ENCODE results near the gene EVC.

The EVC gene

DNA sequence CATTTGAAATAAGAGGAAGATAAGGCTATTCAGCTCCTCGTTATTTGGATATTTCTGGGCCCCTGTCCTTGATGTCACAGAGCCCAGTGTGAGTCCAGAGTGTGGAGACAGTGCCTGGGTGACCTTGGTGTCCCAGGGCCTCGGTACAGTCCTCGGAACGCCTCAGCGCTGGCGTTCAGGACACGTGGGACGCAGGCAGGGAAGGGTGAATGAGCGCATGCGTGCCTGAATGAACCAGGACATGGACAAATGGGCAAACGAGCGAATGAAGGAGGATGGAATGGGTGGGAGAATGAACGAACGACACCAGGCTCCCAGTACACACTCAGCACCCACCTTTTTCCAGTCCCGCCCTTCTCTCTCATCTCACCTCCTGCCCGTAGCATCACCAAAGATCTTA is 44.2 kb downstream of the EVC start:
- no peak for DNase-seq (ENCODE audit: low read depth, low spot score)

- no peak for DNase-seq (ENCODE audit: low read depth, low spot score)
Observed at GRCh38 chr4:5755679-5756078, 44.7 kb downstream of the EVC start.

DNA sequence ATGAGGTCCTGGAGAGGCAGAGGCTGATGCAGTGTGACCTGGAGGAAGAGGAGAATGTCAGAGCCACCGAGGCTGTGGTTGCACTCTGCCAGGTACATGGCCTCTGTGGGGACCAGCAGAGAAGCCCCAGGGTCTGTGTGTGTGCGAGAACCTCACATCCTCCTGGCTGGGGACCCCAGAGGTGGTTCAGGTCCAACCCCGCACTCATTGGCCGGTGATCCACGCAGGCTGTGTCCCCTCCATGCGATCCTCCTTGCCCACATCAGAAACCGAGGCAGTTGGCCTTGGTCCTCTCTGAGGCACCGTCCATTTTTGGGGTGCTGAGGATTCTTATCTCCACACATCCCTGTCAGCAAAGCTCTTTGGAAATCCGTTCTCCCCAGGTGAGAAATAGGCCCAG is 45.3 kb downstream of the EVC start:
- no peak for DNase-seq (ENCODE audit: low read depth, low spot score)

GRCh38 chr4:5757091-5757490 is 46.1 kb downstream of the EVC start:
- DNase-seq (ENCODE audit: low read depth, low spot score): no peak

- no peak for DNase-seq (ENCODE audit: low read depth, low spot score)
Observed at GRCh38 chr4:5757536-5757935, 46.5 kb downstream of the EVC start.

DNA sequence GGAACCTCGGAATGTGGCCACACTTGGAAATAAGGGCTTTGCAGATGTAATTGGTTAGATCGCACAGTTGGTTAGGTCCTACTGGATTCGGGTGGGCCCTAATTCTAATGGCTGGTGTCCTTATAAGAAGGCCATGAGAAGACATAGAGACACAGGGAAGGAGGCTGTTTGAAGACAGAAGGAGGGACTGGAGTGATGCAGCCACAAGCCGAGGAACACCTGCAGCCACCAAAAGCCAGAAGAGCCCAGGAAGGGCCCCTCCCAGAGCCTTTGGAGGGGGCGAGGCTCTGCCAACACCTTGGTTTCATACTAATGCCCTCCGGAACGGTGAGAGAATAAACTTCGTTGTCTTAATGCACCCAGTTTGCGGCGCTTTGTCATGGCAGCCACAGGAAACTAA is 47.0 kb downstream of the EVC start:
- no peak for DNase-seq (ENCODE audit: low read depth, low spot score)

- DNase-seq (ENCODE audit: low read depth, low spot score): no peak
Observed at GRCh38 chr4:5758741-5759140, 47.7 kb downstream of the EVC start.

GRCh38 chr4:5759236-5760075 is 48.5 kb downstream of the EVC start:
- no peak for DNase-seq (ENCODE audit: low read depth, low spot score)

GRCh38 chr4:5760246-5760645 is 49.2 kb downstream of the EVC start:
- DNase-seq (ENCODE audit: low read depth, low spot score): no peak

- no peak for DNase-seq (ENCODE audit: low read depth, low spot score)
Observed at GRCh38 chr4:5760936-5761480, 50.0 kb downstream of the EVC start.

DNA sequence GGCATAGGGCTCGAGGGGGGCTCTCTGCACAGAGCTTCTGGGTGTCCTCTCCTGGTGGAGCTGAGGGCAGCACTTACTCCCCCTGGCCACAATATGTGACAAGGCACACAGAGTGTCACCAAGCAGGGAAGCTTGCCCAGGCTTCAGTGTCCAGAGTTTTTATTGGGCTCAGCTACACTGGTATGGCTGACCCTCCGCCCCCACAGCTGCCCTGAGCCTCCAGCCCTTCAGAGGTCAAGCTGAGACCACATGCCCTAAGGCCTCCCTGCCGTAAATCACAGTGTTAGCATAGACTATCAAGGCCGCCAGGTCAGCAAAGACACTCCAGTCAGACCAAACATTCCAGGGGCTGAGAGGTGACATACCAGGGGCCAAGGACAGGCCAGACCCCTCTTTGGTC is 59.0 kb downstream of the EVC start:
- no peak for DNase-seq (ENCODE audit: low read depth, low spot score)

GRCh38 chr4:5772528-5773270 is 61.7 kb downstream of the EVC start:
- no peak for DNase-seq (ENCODE audit: low read depth, low spot score)

DNA sequence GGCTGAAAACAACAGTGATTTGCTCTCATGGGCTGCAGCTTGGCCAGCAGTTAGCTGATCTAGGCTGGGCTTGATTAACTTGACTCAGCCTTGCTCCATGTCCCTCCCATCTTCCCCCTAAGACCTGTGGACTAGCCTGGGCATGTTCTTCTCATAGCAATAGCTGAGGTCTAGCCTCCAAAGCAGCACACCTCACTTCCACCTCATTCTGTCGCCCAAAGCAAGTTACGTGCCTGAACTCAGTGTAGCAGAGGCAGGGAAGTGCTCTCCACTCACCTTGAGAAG is 62.2 kb downstream of the EVC start:
- DNase-seq (ENCODE audit: low read depth, low spot score): no peak

DNA sequence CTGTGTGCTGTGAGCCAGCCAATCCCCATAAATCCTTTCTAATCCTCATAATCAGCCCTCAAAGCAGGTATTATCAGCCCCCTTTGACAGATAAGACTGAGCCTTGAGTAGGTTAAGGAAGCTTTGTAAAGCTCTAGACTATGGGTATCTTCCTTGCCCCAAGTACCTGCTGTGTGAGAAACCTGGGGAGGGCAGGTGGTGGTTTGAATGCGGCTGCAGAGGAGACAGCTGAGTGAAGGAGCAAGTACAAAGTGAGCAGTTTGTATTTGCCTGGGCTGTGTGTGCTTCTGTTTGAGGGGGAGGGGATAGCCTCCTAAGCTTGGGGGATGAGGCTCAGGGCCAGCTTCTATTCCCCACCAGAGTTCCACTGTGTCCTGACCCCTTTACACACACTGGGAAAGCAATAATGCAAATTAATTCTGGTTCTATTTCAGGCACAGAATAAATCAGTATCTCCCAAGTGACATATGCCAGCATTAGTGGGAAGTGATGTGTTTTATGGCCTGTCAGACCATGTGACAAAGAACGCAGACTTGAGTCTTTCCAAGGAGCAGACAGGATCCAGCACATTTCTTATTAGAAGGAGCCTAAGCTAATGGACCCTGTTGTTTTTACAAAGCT is 63.5 kb downstream of the EVC start:
- no peak for DNase-seq (ENCODE audit: low read depth, low spot score)

- no peak for DNase-seq (ENCODE audit: low read depth, low spot score)
Observed at GRCh38 chr4:5776510-5776909, 65.5 kb downstream of the EVC start.

GRCh38 chr4:5780831-5781480 is 70.0 kb downstream of the EVC start:
- DNase-seq (ENCODE audit: low read depth, low spot score): no peak

DNA sequence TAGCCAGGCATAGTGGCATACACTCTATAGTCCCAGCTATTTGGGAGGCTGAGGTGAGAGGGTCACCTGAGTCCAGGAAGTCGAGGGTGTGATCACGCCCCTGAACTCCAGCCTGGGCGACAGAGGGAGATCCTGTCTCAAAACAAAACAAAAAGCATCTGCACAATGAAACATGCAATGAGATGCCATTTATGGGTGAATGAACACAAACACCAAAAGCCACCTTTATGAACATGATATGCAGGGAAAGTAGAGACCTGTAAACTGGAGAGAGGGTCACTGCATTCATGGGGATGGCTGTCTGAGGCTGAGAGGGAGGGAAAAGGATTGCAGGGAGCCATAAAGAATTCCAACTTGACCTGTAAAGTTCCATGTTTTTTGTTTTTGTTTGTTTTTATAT is 70.7 kb downstream of the EVC start:
- DNase-seq (ENCODE audit: low read depth, low spot score): no peak

GRCh38 chr4:5782829-5783476 is 72.0 kb downstream of the EVC start:
- no peak for DNase-seq (ENCODE audit: low read depth, low spot score)

GRCh38 chr4:5783486-5783885 is 72.5 kb downstream of the EVC start:
- DNase-seq (ENCODE audit: low read depth, low spot score): no peak

DNA sequence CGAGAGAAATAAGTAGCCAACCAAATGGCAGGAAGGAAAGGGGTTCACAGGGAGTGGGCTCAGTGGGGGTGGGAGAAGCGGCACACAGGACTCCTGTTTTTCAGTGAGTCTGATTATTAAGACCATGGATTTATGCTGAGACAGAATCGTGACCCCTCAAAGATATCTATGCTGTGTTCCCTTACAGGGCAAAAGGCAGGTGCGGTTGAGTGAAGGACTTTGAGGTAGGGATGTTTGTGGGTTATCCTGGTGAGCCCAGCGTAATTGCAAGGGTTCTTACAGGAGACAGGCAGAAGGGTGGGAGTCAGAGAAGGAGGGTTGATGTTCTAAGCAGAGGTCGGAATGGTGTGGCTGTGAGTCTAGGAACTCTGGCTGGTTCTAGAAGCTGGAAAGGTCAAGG is 73.0 kb downstream of the EVC start:
- DNase-seq (ENCODE audit: low read depth, low spot score): no peak

- no peak for DNase-seq (ENCODE audit: low read depth, low spot score)
Observed at GRCh38 chr4:5784960-5785611, 74.1 kb downstream of the EVC start.
